ENCODE results near the gene RAPGEF1. TPM values are rescaled to one million over a fixed set of nuclear protein-coding genes. Genes with fewer than 3 reads are reported as not detected.

Gene RAPGEF1
- total and polyA plus RNA-seq, 2 of the 13 experiments (the other 11 are each of a cell fraction or from before 2014, with no cell fraction given): 21.2 to 38.9 TPM

- POLR2A ChIA-PET: no interaction called here
- Histone ChIP-seq H4K20me1 (ENCODE audit: insufficient read depth, low read length) (0 out of 2 replicates have a peak, but pooled peaks cover 4% of the 10 kb centered on the region), H3K9me3 (ENCODE audit: low read length) (no peaks in the 10 kb centered on the region), H3K27ac (ENCODE audit: extremely low read length, insufficient read depth, low read length) (no peak overlapping the region), H3K27me3 (ENCODE audit: control insufficient read depth in 1 of 2, insufficient read depth in 2 of 2, low read length in 2 of 2) (peaks cover 1 to 11% of the 10 kb centered on the region in 2 experiments; a peak in 2 of 5 replicates), H3K4me3 (replicated peaks in 1 of 3; ENCODE audit: insufficient read depth in 1 of 3, low read depth in 2 of 3, low read length in 3 of 3) (no peak overlapping the region), H3K4me2 (ENCODE audit: low read depth, low read length) (no peak overlapping the region), H3K4me1 (ENCODE audit: insufficient read depth, low read length) (no peaks in the 10 kb centered on the region), H3K9ac (ENCODE audit: insufficient read depth, low read depth, low read length) (no peak overlapping the region), H2AFZ (ENCODE audit: low read length) (no peak overlapping the region), H3K79me2 (ENCODE audit: insufficient read depth, low read length) (no peaks in the 10 kb centered on the region), H3K36me3 (replicated peaks in 1 of 2; ENCODE audit: control insufficient read depth in 1 of 2, insufficient read depth in 2 of 2, low read length in 2 of 2) (no peaks in the 10 kb centered on the region)
- WGBS (ENCODE audit: low lambda C conversion rate): 30% methylated on average over 4 of the region's 4 CpGs
- in situ Hi-C loops (cut with HindIII; ENCODE audit: extremely low pct_ligation_motif_present, low pct_unique_long_range_greater_than_20kb) (no loop called here), intact Hi-C loops (cut with micrococcal nuclease; ENCODE audit: unreplicated experiment) (no loop called here)
- BruUV-seq (replicated peaks): no TSS peak
- no peak for DNase-seq (ENCODE audit: low spot score)
- no peak for TF ChIP-seq MLLT10 (CRISPR knock-in tag; IDR thresholded peaks at IDR 0.05)
- TF ChIP-seq MYC (CRISPR knock-in tag; IDR thresholded peaks at IDR 0.05; ENCODE audit: borderline replicate concordance): no peak
- TF ChIP-seq FOXP4 (CRISPR knock-in tag; IDR thresholded peaks at IDR 0.05): no peak
- no peak for TF ChIP-seq RBAK (CRISPR knock-in tag; IDR thresholded peaks at IDR 0.05)
- CTCF ChIA-PET (ENCODE audit: low intra/inter-chr PET ratio, low total read pairs): no interaction called here
- no peak for FAIRE-seq
- ATAC-seq: no peak
Measured at GRCh38 chr9:131752231-131752884, 12.5 kb upstream of the RAPGEF1 start.

GRCh38 chr9:131748411-131748955 is 8.6 kb upstream of the RAPGEF1 start:
- Histone ChIP-seq H3K9me3 (ENCODE audit: low read length) (no peaks in the 10 kb centered on the region), H3K27me3 (ENCODE audit: control insufficient read depth in 1 of 2, insufficient read depth in 2 of 2, low read length in 2 of 2) (peaks cover 1 to 10% of the 10 kb centered on the region in 2 experiments; a peak in 1 of 5 replicates), H3K9ac (ENCODE audit: insufficient read depth, low read depth, low read length) (no peak overlapping the region), H3K79me2 (ENCODE audit: insufficient read depth, low read length) (no peaks in the 10 kb centered on the region), H3K36me3 (replicated peaks in 1 of 2; ENCODE audit: control insufficient read depth in 1 of 2, insufficient read depth in 2 of 2, low read length in 2 of 2) (no peaks in the 10 kb centered on the region), H4K20me1 (ENCODE audit: insufficient read depth, low read length) (no peaks in the 10 kb centered on the region), H3K4me3 (replicated peaks in 1 of 3; ENCODE audit: insufficient read depth in 1 of 3, low read depth in 2 of 3, low read length in 3 of 3) (no peak overlapping the region), H3K4me1 (ENCODE audit: insufficient read depth, low read length) (peaks cover 20% of the 10 kb centered on the region), H3K27ac (ENCODE audit: extremely low read length, insufficient read depth, low read length) (no peak overlapping the region), H2AFZ (ENCODE audit: low read length) (no peak overlapping the region), H3K4me2 (ENCODE audit: low read depth, low read length) (no peak overlapping the region)
- no TSS peak for BruUV-seq (replicated peaks)
- no peak for FAIRE-seq
- ATAC-seq: no peak
- 27% methylated on average over 5 of the region's 5 CpGs for WGBS (ENCODE audit: low lambda C conversion rate)
- POLR2A ChIA-PET: no interaction called here
- CTCF ChIA-PET (ENCODE audit: low intra/inter-chr PET ratio, low total read pairs): interaction anchor here (1.9 kb wide), 1 partner anchor 157 kb away, joined by 30 read pairs; no protein-coding TSS in a partner anchor
- intact Hi-C loops (cut with micrococcal nuclease; ENCODE audit: unreplicated experiment): no loop called here
- in situ Hi-C loops (cut with HindIII; ENCODE audit: extremely low pct_ligation_motif_present, low pct_unique_long_range_greater_than_20kb): loop anchor here (25.0 kb wide), 1 partner anchor 361 kb away; the partner anchor contains the start of gene PRRC2B
- no peak for DNase-seq (ENCODE audit: low spot score)
- TF ChIP-seq RFX5 (IDR thresholded peaks at IDR 0.05; ENCODE audit: low read depth, low read length) (no peak), RNF219 (CRISPR knock-in tag; IDR thresholded peaks at IDR 0.05) (no peak), CREB1 (IDR thresholded peaks at IDR 0.05) (no peak), CREB1 (CRISPR knock-in tag; IDR thresholded peaks at IDR 0.05) (no peak), ZBTB46 (CRISPR knock-in tag; IDR thresholded peaks at IDR 0.05; ENCODE audit: borderline replicate concordance) (no peak), ZNF235 (CRISPR knock-in tag; IDR thresholded peaks at IDR 0.05; ENCODE audit: borderline replicate concordance) (no peak), NCOA1 (CRISPR knock-in tag; IDR thresholded peaks at IDR 0.05) (no peak), CEBPG (CRISPR knock-in tag; IDR thresholded peaks at IDR 0.05) (no peak)
